Right lobe of liver (tissue), 6 donors: ENCODE data around the gene CFH. TPM values are rescaled to one million over a fixed set of nuclear protein-coding genes. Genes with fewer than 3 reads are reported as not detected.
A peak's percentile ranks its signal among the peaks of the same experiment; 100 is the strongest.
"Not testable (repeated sequence)": the region's sequence is repeated elsewhere in the genome, so short reads cannot be mapped to it uniquely, and the experiment has no call there.

Source experiments
- ATAC-seq, 4 donors: fragments of 200-7000 bp; cut with Tn5 transposase; one replicate each; pipeline ENCODE4 v1.9.1; 2020; ENCODE audit warnings: mild to moderate bottlenecking in 4 of 4, moderate library complexity in 4 of 4
- DNase-seq, 3 donors: peaks; one replicate each; pipeline ENCODE4 v3.0.0-alpha.2; 2020
- H3K27ac ChIP-seq, 3 donors: fragments of 200-600 bp; one replicate each; pipeline ENCODE4 v1.8.0; 2022
- H3K27me3 ChIP-seq, 2 donors: fragments of 200-600 bp; one replicate each; pipeline ENCODE4 v1.8.0; 2022
- H3K36me3 ChIP-seq, 4 donors: fragments of 200-600 bp; sonication (generic) in 1 of 4; one replicate each; pipeline versions ENCODE4 v1.5.1 to v1.8.0; 2017 to 2022; ENCODE audit warnings: control low read depth in 1 of 4
- H3K4me1 ChIP-seq, 4 donors: fragments of 200-600 bp; sonication (generic) in 1 of 4; one replicate each; pipeline versions ENCODE4 v1.5.1 to v1.8.0; 2017 to 2022; ENCODE audit warnings: control low read depth in 1 of 4
- H3K4me3 ChIP-seq, 3 donors: fragments of 200-600 bp; one replicate each; pipeline ENCODE4 v1.8.0; 2022
- H3K9me3 ChIP-seq, 4 donors: fragments of 200-600 bp; sonication (generic) in 1 of 4; one replicate each; pipeline versions ENCODE4 v1.5.1 to v1.8.0; 2017 to 2022; ENCODE audit warnings: control low read depth in 1 of 4
- CTCF ChIP-seq, 4 donors: fragments of 200-600 bp in 3 of 4; fragments of 450-650 bp in 1 of 4; IDR thresholded peaks; one replicate each; pipeline versions ENCODE4 v1.5.1 to v1.8.0; 2016 to 2022; ENCODE audit warnings: antibody characterized with exemption in 4 of 4, mild to moderate bottlenecking in 2 of 4
- POLR2A ChIP-seq: fragments of 450-650 bp; IDR thresholded peaks from one replicate; pipeline ENCODE4 v1.6.1; 2017; ENCODE audit warnings: antibody characterized with exemption, mild to moderate bottlenecking
- WGBS: methylation state at CpG from one replicate; pipeline ENCODE4 v1.1.6; 2018; ENCODE audit warnings: low coverage, low lambda C conversion rate; ENCODE audit not compliant: insufficient coverage; ENCODE audit errors: missing lambda C conversion rate; 5-methylcytosine and 5-hydroxymethylcytosine counted together
- intact Hi-C, 2 donors: fragments of 100-400 bp; cut with DNase I; formaldehyde crosslinking; loops; one replicate each; pipeline versions ENCODE4 v1.11.2 to v1.14.1; 2022
- total RNA-seq, 6 experiments: library from RNA; depleted of rRNA in 2 of 6; stranded (reverse); fragments of >200 nt in 2 of 6; fragmentation: NEBNext Ultra II Directional in 3 of 6; extraction: Animal tissue kit (Norgen Biotek cat#: 25700) in 3 of 6; gene quantifications; one replicate each; pipeline versions ENCODE4 v1.1.0 to v1.2.4, GENCODE V29; 2016 to 2023
- donor health status: DM: no; HTN: yes; CAD: no.
- donor health status: DM: no; HTN: no; CAD: no.
- donor health status: DM: no; HTN: no; CAD: no.
- donor health status: DM: no; HTN: yes; CAD: no.
- donor health status: DM: no; HTN: yes; CAD: no.

Gene CFH
- total RNA-seq, 6 experiments from 2014 or later = 663 to 1,371 (median 1,032) TPM

GRCh38 chr1:196743244-196743643 is 91.4 kb downstream of the CFH start:
- intact Hi-C loops, H3K27me3 ChIP-seq, H3K4me3 ChIP-seq, H3K27ac ChIP-seq, DNase-seq, H3K4me1 ChIP-seq, H3K9me3 ChIP-seq: not testable (repeated sequence)
- ATAC-seq = peak; percentile 42 to 65 (median 54)
- WGBS = 34% methylated on average over 6 of the region's 6 CpGs
- peaks cover 0 to 72% (median 34%) of the 10 kb centered on the region in 4 donors for H3K36me3 ChIP-seq
- TF ChIP-seq CTCF (IDR thresholded peaks at IDR 0.05) = peak; percentile 22 to 41 (median 37)

- intact Hi-C loops, H3K27me3 ChIP-seq, H3K36me3 ChIP-seq, DNase-seq, H3K9me3 ChIP-seq, H3K4me3 ChIP-seq: not testable (repeated sequence)
- ATAC-seq = peak; percentile 79 to 89 (median 85)
- Histone ChIP-seq H3K4me1 (peaks cover 0 to 29% (median 3%) of the 10 kb centered on the region in 4 donors), H3K27ac (peak overlapping the region in 2 of 3 donors; percentile 72 to 73)
- 16% methylated on average over 4 of the region's 4 CpGs for WGBS
These were observed 113.3 kb downstream of the CFH start for GRCh38 chr1:196765019-196765740.

- H3K9me3 ChIP-seq, ATAC-seq, H3K36me3 ChIP-seq, intact Hi-C loops, DNase-seq, H3K27me3 ChIP-seq, H3K4me3 ChIP-seq: not testable (repeated sequence)
- 55% methylated on average over 4 of the region's 4 CpGs for WGBS
- Histone ChIP-seq H3K27ac (peak overlapping the region in 1 of 3 donors; percentile 25), H3K4me1 (peaks cover 0 to 42% (median 3%) of the 10 kb centered on the region in 4 donors)
These were observed 118.0 kb downstream of the CFH start for GRCh38 chr1:196769823-196770222.

- intact Hi-C loops = no loop called here
- peak; percentile 47 to 67 (median 60) for ATAC-seq
- WGBS = 33% methylated on average over 1 of the region's 1 CpG
- H3K27me3 ChIP-seq = no peaks in the 10 kb centered on the region
- TF ChIP-seq CTCF (IDR thresholded peaks at IDR 0.05) (no peak), POLR2A (no peak)
- DNase-seq = no peak
- no peaks in the 10 kb centered on the region for H3K36me3 ChIP-seq
- peak overlapping the region in 2 of 3 donors; percentile 47 to 50 for H3K4me3 ChIP-seq
- no peaks in the 10 kb centered on the region for H3K9me3 ChIP-seq
- peak overlapping the region; percentile 33 to 87 (median 84) for H3K27ac ChIP-seq
- H3K4me1 ChIP-seq = peaks cover 0 to 26% (median 3%) of the 10 kb centered on the region in 4 donors
These were observed 121.9 kb downstream of the CFH start for GRCh38 chr1:196773713-196774112.

- H3K4me3 ChIP-seq = peak overlapping the region in 2 of 3 donors; percentile 47 to 50
- ATAC-seq (peak; percentile 5 to 47 (median 30)), DNase-seq (no peak)
- no peaks in the 10 kb centered on the region for H3K9me3 ChIP-seq
- no peaks in the 10 kb centered on the region for H3K27me3 ChIP-seq
- H3K27ac ChIP-seq = peak overlapping the region; percentile 33 to 87 (median 84)
- 15% methylated on average over 2 of the region's 2 CpGs for WGBS
- H3K4me1 ChIP-seq = peaks cover 0 to 30% (median 3%) of the 10 kb centered on the region in 4 donors
- no peak for TF ChIP-seq POLR2A
- TF ChIP-seq CTCF (IDR thresholded peaks at IDR 0.05) = no peak
- no peaks in the 10 kb centered on the region for H3K36me3 ChIP-seq
- intact Hi-C loops = no loop called here
These were observed 122.3 kb downstream of the CFH start for GRCh38 chr1:196774175-196774574.
